Mucosa of descending colon (tissue), 3 donors: ENCODE data around the gene HBZ. TPM values are rescaled to one million over a fixed set of nuclear protein-coding genes. Genes with fewer than 3 reads are reported as not detected.
"Not testable (repeated sequence)": the region's sequence is repeated elsewhere in the genome, so short reads cannot be mapped to it uniquely, and the experiment has no call there.

Source experiments
- ATAC-seq: fragments of 200-7000 bp; cut with Tn5 transposase; one replicate; pipeline ENCODE4 v1.9.1; 2020; ENCODE audit warnings: mild to moderate bottlenecking, moderate library complexity
- DNase-seq, 3 donors: peaks; one replicate each; pipeline ENCODE4 v3.0.0-alpha.2; 2020
- H3K36me3 ChIP-seq: fragments of 200-600 bp; one replicate; pipeline ENCODE4 v1.8.0; 2021; ENCODE audit warnings: low read depth, mild to moderate bottlenecking
- H3K4me1 ChIP-seq: fragments of 200-600 bp; one replicate; pipeline ENCODE4 v1.8.0; 2021; ENCODE audit warnings: low read depth, mild to moderate bottlenecking
- H3K4me3 ChIP-seq: fragments of 200-600 bp; one replicate; pipeline ENCODE4 v1.8.0; 2021; ENCODE audit warnings: mild to moderate bottlenecking
- H3K9me3 ChIP-seq: fragments of 200-600 bp; one replicate; pipeline ENCODE4 v1.8.0; 2021; ENCODE audit warnings: mild to moderate bottlenecking
- intact Hi-C, 2 donors: fragments of 100-400 bp; cut with DNase I in 1 of 2; cut with micrococcal nuclease in 1 of 2; formaldehyde crosslinking; loops; one replicate each; pipeline versions ENCODE4 v1.11.0 to v1.11.1; 2022; cut with DNase I, micrococcal nuclease
- total RNA-seq, 3 donors: library from RNA; stranded (reverse); fragmentation: NEBNext Ultra II Directional in 2 of 3; extraction: Animal tissue kit (Norgen Biotek cat#: 25700) in 2 of 3; gene quantifications; one replicate each; pipeline versions ENCODE4 v1.2.1 to v1.2.4, GENCODE V29; 2021 to 2023
- TF ChIP-seq, protein P1 (sequence below): fragments of 200-600 bp; IDR thresholded peaks from one replicate; pipeline ENCODE4 v1.8.0; 2022; ENCODE audit warnings: antibody characterized with exemption, mild to moderate bottlenecking
- donor health status: DM: no; HTN: no; CAD: no; lungs with moderate emphysema.
- donor health status: DM: no; HTN: no; CAD: no.
- donor health status: DM: no; HTN: yes; CAD: no.

HBZ gene
- total RNA-seq, 3 donors from 2014 or later: 0.41 TPM; not detected in 2

DNA sequence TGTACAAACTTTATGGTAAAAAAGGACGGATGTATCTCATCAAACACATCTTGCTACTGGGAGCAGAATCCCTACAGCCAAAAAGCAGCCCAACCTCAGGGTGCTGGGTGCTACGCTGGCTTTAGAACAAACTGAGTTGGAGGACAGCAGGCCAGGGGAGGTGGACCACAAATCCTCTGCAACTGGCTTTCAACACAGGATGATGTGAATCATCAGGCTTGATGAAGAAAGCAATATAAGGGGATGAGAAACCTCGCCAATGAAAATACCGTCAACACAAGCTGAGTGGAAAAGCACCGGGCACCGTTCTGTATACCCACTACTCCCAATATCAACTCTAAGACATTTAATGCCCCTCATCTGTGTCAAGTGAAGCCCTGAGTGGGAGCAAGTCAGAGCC lies 42.1 kb downstream of the HBZ start:
- intact Hi-C loops: no loop called here
- ATAC-seq (no peak), DNase-seq (no peak)
- Histone ChIP-seq H3K9me3 (no peaks in the 10 kb centered on the region), H3K4me3 (no peak overlapping the region), H3K4me1 (no peaks in the 10 kb centered on the region), H3K36me3 (peaks cover 14% of the 10 kb centered on the region)
- TF ChIP-seq, protein P1, sequence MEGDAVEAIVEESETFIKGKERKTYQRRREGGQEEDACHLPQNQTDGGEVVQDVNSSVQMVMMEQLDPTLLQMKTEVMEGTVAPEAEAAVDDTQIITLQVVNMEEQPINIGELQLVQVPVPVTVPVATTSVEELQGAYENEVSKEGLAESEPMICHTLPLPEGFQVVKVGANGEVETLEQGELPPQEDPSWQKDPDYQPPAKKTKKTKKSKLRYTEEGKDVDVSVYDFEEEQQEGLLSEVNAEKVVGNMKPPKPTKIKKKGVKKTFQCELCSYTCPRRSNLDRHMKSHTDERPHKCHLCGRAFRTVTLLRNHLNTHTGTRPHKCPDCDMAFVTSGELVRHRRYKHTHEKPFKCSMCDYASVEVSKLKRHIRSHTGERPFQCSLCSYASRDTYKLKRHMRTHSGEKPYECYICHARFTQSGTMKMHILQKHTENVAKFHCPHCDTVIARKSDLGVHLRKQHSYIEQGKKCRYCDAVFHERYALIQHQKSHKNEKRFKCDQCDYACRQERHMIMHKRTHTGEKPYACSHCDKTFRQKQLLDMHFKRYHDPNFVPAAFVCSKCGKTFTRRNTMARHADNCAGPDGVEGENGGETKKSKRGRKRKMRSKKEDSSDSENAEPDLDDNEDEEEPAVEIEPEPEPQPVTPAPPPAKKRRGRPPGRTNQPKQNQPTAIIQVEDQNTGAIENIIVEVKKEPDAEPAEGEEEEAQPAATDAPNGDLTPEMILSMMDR: no peak

DNA sequence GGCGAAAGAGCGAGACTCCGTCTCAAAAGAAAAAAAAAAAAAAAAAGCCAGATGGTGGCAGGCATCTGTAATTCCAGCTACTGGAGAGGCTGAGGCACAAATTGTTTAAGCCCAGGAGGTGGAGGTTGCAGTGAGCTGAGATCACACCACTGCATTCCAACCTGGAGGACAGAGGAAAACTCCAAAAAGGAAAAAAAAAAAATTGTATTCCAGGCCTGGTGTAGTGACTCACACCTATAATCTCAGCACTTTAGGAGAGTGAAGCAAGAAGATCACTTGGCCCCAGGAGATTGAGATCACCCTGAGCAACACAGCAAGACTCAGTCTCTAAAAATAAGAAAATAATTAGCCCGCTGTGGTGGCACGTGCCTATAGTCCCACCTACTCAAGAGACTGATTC lies 47.9 kb downstream of the HBZ start:
- DNase-seq (no peak), ATAC-seq (no peak)
- intact Hi-C loops: no loop called here
- Histone ChIP-seq H3K4me3 (no peak overlapping the region), H3K36me3 (peaks cover 12% of the 10 kb centered on the region), H3K4me1 (no peaks in the 10 kb centered on the region), H3K9me3 (no peaks in the 10 kb centered on the region)
- TF ChIP-seq, protein P1: no peak

DNA sequence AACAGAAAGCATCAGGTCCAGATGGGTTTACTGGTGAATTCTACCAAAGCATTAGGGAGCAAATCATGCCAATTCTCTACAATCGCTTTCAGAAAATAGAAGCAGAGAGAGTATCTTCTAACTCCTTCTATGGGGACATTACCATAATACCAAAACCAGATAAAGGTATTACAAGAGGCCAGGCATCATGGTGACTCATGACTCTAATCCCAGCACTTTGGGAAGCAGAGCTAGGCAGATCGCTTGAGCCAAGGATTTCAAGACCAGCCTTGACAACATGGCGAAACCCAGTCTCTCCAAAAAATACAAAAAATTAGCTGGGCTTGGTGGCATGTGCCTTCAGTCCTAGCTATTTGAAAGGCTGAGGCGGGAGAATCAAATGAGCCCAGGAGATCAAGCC lies 50.8 kb downstream of the HBZ start:
- no peak for ATAC-seq
- no peak for DNase-seq
- Histone ChIP-seq H3K36me3 (peaks cover 13% of the 10 kb centered on the region), H3K4me3 (no peak overlapping the region), H3K9me3 (no peaks in the 10 kb centered on the region), H3K4me1 (no peaks in the 10 kb centered on the region)
- TF ChIP-seq, protein P1: no peak
- intact Hi-C loops: no loop called here

DNA sequence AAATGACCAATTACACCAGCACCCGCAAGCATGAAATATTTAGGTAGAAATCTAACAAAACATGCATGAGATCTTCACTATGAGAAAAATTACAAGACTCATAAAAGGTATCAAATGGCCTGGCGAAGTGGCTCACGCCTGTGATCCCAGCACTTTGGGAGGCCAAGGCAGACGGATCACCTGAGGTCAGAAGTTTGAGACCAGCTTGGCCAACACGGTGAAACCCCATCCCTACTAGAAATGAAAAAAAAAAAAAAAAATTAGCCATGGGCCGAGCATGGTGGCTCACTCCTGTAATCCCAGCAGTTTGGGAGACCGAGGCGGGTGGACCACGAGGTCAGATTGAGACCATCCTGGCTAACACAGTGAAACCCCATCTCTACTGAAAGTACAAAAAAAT lies 51.6 kb downstream of the HBZ start:
- H3K36me3 ChIP-seq: peaks cover 13% of the 10 kb centered on the region
- intact Hi-C loops, H3K9me3 ChIP-seq, ATAC-seq, H3K4me3 ChIP-seq, H3K4me1 ChIP-seq, DNase-seq: not testable (repeated sequence)

Other genes starting within 250 kb of the HBZ start
- gene POLR3K, start 99.0 kb upstream of the HBZ start, total RNA-seq: 10 to 100 TPM; 10.0 to 13.0 (median 12.6) TPM
- 10 to 100 TPM; 18.8 to 24.9 (median 20.6) TPM for gene SNRNP25, start 98.8 kb upstream of the HBZ start, total RNA-seq
- gene RHBDF1, start 80.0 kb upstream of the HBZ start, total RNA-seq: 10 to 100 TPM; 27.2 to 39.2 (median 36.9) TPM
- 10 to 100 TPM; 25.0 to 30.3 (median 29.9) TPM for gene MPG, start 74.4 kb upstream of the HBZ start, total RNA-seq
- 10 to 100 TPM; 20.0 to 27.0 (median 21.0) TPM for gene NPRL3, start 14.0 kb upstream of the HBZ start, total RNA-seq
- gene HBM, start 13.3 kb downstream of the HBZ start, total RNA-seq: not detected
- gene HBA2, start 20.2 kb downstream of the HBZ start, total RNA-seq: 1 to 10 TPM in 2 of 3 donors, not detected in 1; 2.9 to 3.4 TPM
- 1 to 10 TPM in 2 of 3 donors, not detected in 1; 4.3 to 8.5 TPM for gene HBA1, start 24.0 kb downstream of the HBZ start, total RNA-seq
- not detected for gene HBQ1, start 27.8 kb downstream of the HBZ start, total RNA-seq
- gene LUC7L, start 76.8 kb downstream of the HBZ start, total RNA-seq: 10 to 100 TPM; 47.8 to 86.8 (median 67.2) TPM
- 100 to 1,000 TPM in 1 of 3 donors, 10 to 100 TPM in 2; 87.1 to 129 (median 99.1) TPM for gene FAM234A, start 82.2 kb downstream of the HBZ start, total RNA-seq
- gene RGS11, start 123.3 kb downstream of the HBZ start, total RNA-seq: 10 to 100 TPM in 1 of 3 donors, 1 to 10 TPM in 2; 2.6 to 10.0 (median 8.1) TPM
- gene ARHGDIG, start 127.9 kb downstream of the HBZ start, total RNA-seq: 1 to 10 TPM; 1.7 to 6.8 (median 1.9) TPM
- 1 to 10 TPM in 2 of 3 donors, under 1 TPM in 1; 0.23 to 2.8 (median 1.3) TPM for gene PDIA2, start 130.5 kb downstream of the HBZ start, total RNA-seq
- 10 to 100 TPM; 33.0 to 46.3 (median 40.0) TPM for gene AXIN1, start 200.1 kb downstream of the HBZ start, total RNA-seq
- gene MRPL28, start 217.9 kb downstream of the HBZ start, total RNA-seq: 10 to 100 TPM; 39.7 to 53.8 (median 49.1) TPM
- 100 to 1,000 TPM in 1 of 3 donors, 10 to 100 TPM in 2; 77.3 to 134 (median 95.7) TPM for gene PGAP6, start 229.3 kb downstream of the HBZ start, total RNA-seq
- 100 to 1,000 TPM in 1 of 3 donors, 10 to 100 TPM in 2; 24.5 to 125 (median 43.6) TPM for gene NME4, start 244.6 kb downstream of the HBZ start, total RNA-seq
- 10 to 100 TPM; 39.5 to 64.3 (median 56.0) TPM for gene DECR2, start 249.2 kb downstream of the HBZ start, total RNA-seq